K562 (cell line): ENCODE measurements around the gene PODXL2. TPM values are rescaled to one million over a fixed set of nuclear protein-coding genes. Genes with fewer than 3 reads are reported as not detected.

Source experiments
- ATAC-seq: fragments of 200-7000 bp; cut with Tn5 transposase; 3 replicates; pipeline ENCODE4 v1.9.1; 2020; ENCODE audit warnings: moderate library complexity
- BruUV-seq: library from RNA; stranded (reverse); fragments of 400-500 nt; replicated peaks from 2 replicates; lab custom pipeline; 2021; lab: Mats Ljungman, UMichigan
- CTCF ChIA-PET: fragments of 300-600 bp; formaldehyde crosslinking; extraction: SDS; loops from one replicate; lab custom pipeline; 2021; ENCODE audit warnings: low intra/inter-chr PET ratio; lab: Yijun Ruan, JAX
- POLR2A ChIA-PET: fragments of 300-600, 350-650 bp; sonication (Branson Sonifier 250); formaldehyde crosslinking; extraction: SDS; loops from one replicate; lab custom pipeline; 2021; ENCODE audit warnings: antibody characterized with exemption, inconsistent platforms; lab: Yijun Ruan, JAX
- DNase-seq, 4 experiments: peaks; one replicate each; pipeline versions ENCODE4 v3.0.0 to v3.0.0-alpha.2; 2011 to 2018; ENCODE audit warnings: low spot score in 3 of 4, mixed read lengths in 3 of 4; ENCODE audit errors: extremely low read depth in 1 of 4
- FAIRE-seq: peaks from 2 replicates; lab custom pipeline; 2011; peaks lifted over from hg19 to GRCh38; lab: Jason Lieb, UNC
- H2AFZ ChIP-seq: 2 replicates; pipeline ENCODE4 v1.6.0; 2011; ENCODE audit warnings: low read depth, low read length, control low read depth, inconsistent platforms
- H3K27ac ChIP-seq: fragments of 200-600 bp; 3 replicates; pipeline ENCODE4 v1.8.0; 2011; ENCODE audit warnings: low read depth, mild to moderate bottlenecking, control low read depth, inconsistent platforms, low read length, moderate library complexity, mixed read lengths; ENCODE audit errors: extremely low read depth
- H3K27me3 ChIP-seq, 2 experiments: fragments of 300-600 bp in 1 of 2; 2 replicates in 1 of 2; 3 replicates in 1 of 2; pipeline versions ENCODE4 v1.6.0 to v1.8.0; 2011; ENCODE audit warnings: inconsistent platforms in 2 of 2, low read length in 2 of 2, mild to moderate bottlenecking in 1 of 2, mixed read lengths in 1 of 2, moderate library complexity in 1 of 2; ENCODE audit not compliant: control insufficient read depth in 2 of 2, insufficient read depth in 2 of 2
- H3K36me3 ChIP-seq: fragments of 300-600 bp; 3 replicates; pipeline ENCODE4 v1.8.0; 2011; ENCODE audit warnings: mild to moderate bottlenecking, low read length, inconsistent platforms; ENCODE audit not compliant: control insufficient read depth, insufficient read depth
- H3K4me1 ChIP-seq, 2 experiments: fragments of 200-600 bp in 1 of 2; replicated peaks in 1 of 2; 2 replicates in 1 of 2; 3 replicates in 1 of 2; pipeline versions ENCODE4 v1.5.1 to v1.8.0; 2011; ENCODE audit warnings: inconsistent platforms in 2 of 2, low read length in 2 of 2, mild to moderate bottlenecking in 1 of 2, mixed read lengths in 1 of 2, moderate library complexity in 1 of 2; ENCODE audit not compliant: control insufficient read depth in 2 of 2, insufficient read depth in 2 of 2
- H3K4me2 ChIP-seq: 2 replicates; pipeline ENCODE4 v1.6.1; 2011; ENCODE audit warnings: low read length, control low read depth, inconsistent platforms, mixed read lengths; ENCODE audit not compliant: insufficient read depth
- H3K4me3 ChIP-seq: fragments of 200-600 bp; sonication (generic), shearing (Covaris generic); 2 replicates; pipeline ENCODE4 v1.5.1; 2016; ENCODE audit warnings: control low read depth, inconsistent platforms
- H3K79me2 ChIP-seq: fragments of 200-600 bp; 3 replicates; pipeline ENCODE4 v1.8.0; 2011; ENCODE audit warnings: low read length, inconsistent platforms; ENCODE audit not compliant: control insufficient read depth, insufficient read depth
- H3K9ac ChIP-seq, 2 experiments: 2 replicates each; pipeline versions ENCODE4 v1.6.0 to v1.6.1; 2011; ENCODE audit warnings: low read depth in 2 of 2, low read length in 2 of 2, control low read depth in 1 of 2, inconsistent platforms in 1 of 2, mild to moderate bottlenecking in 1 of 2, mixed read lengths in 1 of 2; ENCODE audit not compliant: insufficient read depth in 1 of 2
- H3K9me1 ChIP-seq: one replicate; pipeline ENCODE4 v1.6.0; 2011; ENCODE audit warnings: inconsistent platforms, mild to moderate bottlenecking, low read length, moderate library complexity; ENCODE audit not compliant: control insufficient read depth, insufficient read depth
- H3K9me3 ChIP-seq: replicated peaks from 2 replicates; pipeline ENCODE4 v1.5.1; 2011; ENCODE audit warnings: low read depth, low read length, inconsistent platforms; ENCODE audit not compliant: control insufficient read depth, insufficient read depth
- H4K20me1 ChIP-seq: replicated peaks from 2 replicates; pipeline ENCODE4 v1.6.1; 2011; ENCODE audit warnings: low read length, inconsistent platforms, mixed read lengths; ENCODE audit not compliant: control insufficient read depth, insufficient read depth
- ELF4 ChIP-seq: fragments of 450-650 bp; formaldehyde crosslinking; IDR thresholded peaks from 2 replicates; pipeline ENCODE4 v1.4.0; 2022; ENCODE audit warnings: missing genetic modification characterization
- ELK3 ChIP-seq: fragments of 450-650 bp; formaldehyde crosslinking; IDR thresholded peaks from 2 replicates; pipeline ENCODE4 v1.4.0; 2020; ENCODE audit warnings: mild to moderate bottlenecking
- MAFG ChIP-seq: fragments of 450-650 bp; conservative IDR thresholded peaks from 2 replicates; pipeline ENCODE4 v1.6.1; 2016; ENCODE audit warnings: missing genetic modification characterization, missing compliant biosample characterization
- NEUROD1 ChIP-seq: fragments of 150-350 bp; IDR thresholded peaks from 2 replicates; pipeline ENCODE4 v1.6.1; 2014; ENCODE audit warnings: borderline replicate concordance, low read length, low read depth; ENCODE audit not compliant: partially characterized antibody
- POLR2G ChIP-seq: fragments of 200-400 bp; formaldehyde crosslinking; IDR thresholded peaks from 2 replicates; pipeline ENCODE4 v1.6.1; 2017; ENCODE audit warnings: low read depth, mild to moderate bottlenecking, antibody characterized with exemption, low read length, moderate library complexity
- SFPQ ChIP-seq: fragments of 200-400 bp; formaldehyde crosslinking; IDR thresholded peaks from 2 replicates; pipeline ENCODE4 v1.6.1; 2017; ENCODE audit warnings: mild to moderate bottlenecking, low read depth, low read length, moderate library complexity
- ZBED1 ChIP-seq: IDR thresholded peaks from 2 replicates; pipeline ENCODE4 v1.6.1; 2014
- ZBTB12 ChIP-seq: fragments of 250-450 bp; sonication (Bioruptor Pico); IDR thresholded peaks from 2 replicates; pipeline ENCODE4 v1.4.0; 2020
- ZBTB17 ChIP-seq: fragments of 450-650 bp; formaldehyde crosslinking; IDR thresholded peaks from 2 replicates; pipeline ENCODE4 v1.4.0; 2020; ENCODE audit warnings: mild to moderate bottlenecking
- ZNF512 ChIP-seq: IDR thresholded peaks from 2 replicates; pipeline ENCODE4 v1.6.1; 2016; ENCODE audit warnings: missing genetic modification characterization, missing compliant biosample characterization
- ZNF518B ChIP-seq: fragments of 250-450 bp; sonication (Bioruptor Pico); IDR thresholded peaks from 2 replicates; pipeline ENCODE4 v1.5.0; 2021; ENCODE audit warnings: mild to moderate bottlenecking, moderate library complexity
- ZNF764 ChIP-seq: fragments of 250-450 bp; sonication (Bioruptor Pico); IDR thresholded peaks from 2 replicates; pipeline ENCODE4 v1.4.0; 2020; ENCODE audit warnings: low read depth, mild to moderate bottlenecking, moderate library complexity
- WGBS: fragments of 100-300 bp; shearing (Covaris generic); methylation state at CpG from one replicate; pipeline ENCODE4 v1.1.6; 2016; ENCODE audit warnings: low coverage, mixed read lengths; ENCODE audit not compliant: insufficient coverage; ENCODE audit errors: missing lambda C conversion rate; 5-methylcytosine and 5-hydroxymethylcytosine counted together
- in situ Hi-C: fragments of 300-500 bp; cut with MboI; formaldehyde crosslinking; loops from 4 replicates; pipeline ENCODE4 v1.15.0; 2018; ENCODE audit warnings: inconsistent platforms, mixed read lengths
- intact Hi-C: fragments of 100-400 bp; cut with micrococcal nuclease; formaldehyde crosslinking; loops from 2 replicates; pipeline ENCODE4 v1.14.2; 2022
- polyA plus RNA-seq, 8 experiments: library from polyadenylated mRNA; depleted of rRNA in 4 of 8; stranded (reverse) in 5 of 8; unstranded in 3 of 8; fragments of >200 nt; fragmentation: Nextera tagmentation in 2 of 8; fragmentation: Illumina TruSeq in 1 of 8; extraction: Ambion mirVana in 2 of 8; extraction: Trizol in 1 of 8; gene quantifications; 2 replicates each; pipeline versions ENCODE4 v1.2.1 to v1.2.3, GENCODE V29; 2011 to 2014; ENCODE audit warnings: inconsistent platforms in 1 of 8, missing spikeins in 1 of 8
- total RNA-seq, 7 experiments: library from RNA; depleted of rRNA in 6 of 7; stranded (reverse); fragments of >200 nt in 6 of 7; fragmentation: Illumina TruSeq in 2 of 7; extraction: Trizol in 2 of 7; gene quantifications; 2 replicates each; pipeline versions ENCODE4 v1.2.1 to v1.2.3, GENCODE V29; 2011 to 2021; ENCODE audit warnings: low replicate concordance in 1 of 7

Gene PODXL2
- total and polyA plus RNA-seq, 9 of the 15 experiments (the other 6 are each of a cell fraction or from before 2014, with no cell fraction given), result 0.03 to 52.5 (median 21.9) TPM

- intact Hi-C loops (no loop called here), in situ Hi-C loops (no loop called here)
- no TSS peak for BruUV-seq
- POLR2A ChIA-PET, result interaction anchor here (1.0 kb wide), 1 partner anchor 9 kb away, joined by 4 read pairs; no protein-coding TSS in a partner anchor
- no peak for DNase-seq
- no peaks in the 10 kb centered on the region for H3K36me3 ChIP-seq
- no peak for TF ChIP-seq ELK3
- TF ChIP-seq NEUROD1, result no peak
- no peak for TF ChIP-seq MAFG (tag)
- TF ChIP-seq ZBTB12, result no peak
- TF ChIP-seq ZBTB17, result no peak
- no peak for TF ChIP-seq ZNF764 (CRISPR knock-in tag)
- no peak for TF ChIP-seq POLR2G
- no peak for TF ChIP-seq SFPQ
- no peak for TF ChIP-seq ZNF512
- TF ChIP-seq ZBED1, result no peak
- TF ChIP-seq ELF4 (CRISPR knock-in tag), result no peak
- TF ChIP-seq ZNF518B, result no peak
- H3K4me3 ChIP-seq, result no peak overlapping the region
- CTCF ChIA-PET, result no interaction called here
- peaks cover 2% of the 10 kb centered on the region for H3K9me1 ChIP-seq
- peaks cover 9 to 10% of the 10 kb centered on the region in 2 experiments; a peak in 4 of 5 replicates for H3K4me1 ChIP-seq
- H3K9ac ChIP-seq, result no peak overlapping the region
- no peak overlapping the region for H2AFZ ChIP-seq
- H3K79me2 ChIP-seq, result no peaks in the 10 kb centered on the region
- FAIRE-seq, result no peak
- no peaks in the 10 kb centered on the region for H4K20me1 ChIP-seq
- H3K9me3 ChIP-seq, result no peaks in the 10 kb centered on the region
- H3K4me2 ChIP-seq, result no peak overlapping the region
- H3K27me3 ChIP-seq, result peaks cover 13 to 56% of the 10 kb centered on the region in 2 experiments; a peak in 4 of 5 replicates
- 7% methylated on average over 9 of the region's 14 CpGs for WGBS
- no peak for ATAC-seq
- H3K27ac ChIP-seq, result no peak overlapping the region
These were observed 82.2 kb downstream of the PODXL2 start for GRCh38 chr3:127711021-127711695.
